Activated B cell treated with CpG ODN at 0.5 μM for 24 hours (primary cell): ENCODE data around the gene LENEP. TPM values are rescaled to one million over a fixed set of nuclear protein-coding genes. Genes with fewer than 3 reads are reported as not detected.

ENCODE experiments used
- ATAC-seq: fragments of 200-7000 bp; cut with Tn5 transposase; one replicate; pipeline ENCODE4 v1.10.0; 2021; ENCODE audit warnings: low read depth, mild to moderate bottlenecking, moderate library complexity
- CTCF ChIA-PET: fragments of 350-600 bp; sonication (Branson Sonifier 250); formaldehyde crosslinking; loops from one replicate; lab custom pipeline; 2021; ENCODE audit warnings: antibody characterized with exemption; lab: Charles Lee
- POLR2A ChIA-PET: fragments of 350-600 bp; sonication (Branson Sonifier 250); formaldehyde crosslinking; loops from one replicate; lab custom pipeline; 2021; ENCODE audit warnings: antibody characterized with exemption; lab: Charles Lee
- DNase-seq: peaks from one replicate; pipeline ENCODE4 v3.0.0; 2022
- H3K27ac Mint-ChIP-seq: one replicate; pipeline ENCODE4 v1.8.0; 2020; ENCODE audit warnings: mixed read lengths
- H3K27me3 Mint-ChIP-seq: one replicate; pipeline ENCODE4 v1.8.0; 2021; ENCODE audit warnings: mixed read lengths
- H3K36me3 Mint-ChIP-seq: one replicate; pipeline ENCODE4 v1.8.0; 2021; ENCODE audit warnings: low read depth, mixed read lengths
- H3K4me1 Mint-ChIP-seq: one replicate; pipeline ENCODE4 v1.8.0; 2021; ENCODE audit warnings: mixed read lengths
- H3K4me3 Mint-ChIP-seq: one replicate; pipeline ENCODE4 v1.8.0; 2020; ENCODE audit warnings: mild to moderate bottlenecking, mixed read lengths
- H3K9me3 Mint-ChIP-seq: one replicate; pipeline ENCODE4 v1.8.0; 2020; ENCODE audit warnings: mixed read lengths
- intact Hi-C: fragments of 100-400 bp; cut with micrococcal nuclease; formaldehyde crosslinking; loops from one replicate; pipeline ENCODE4 v1.15.1; 2024
- total RNA-seq: library from RNA; stranded (reverse); gene quantifications from 2 replicates; pipeline ENCODE4 v1.2.3, GENCODE V29; 2022
- TF ChIP-seq, protein P1 (sequence below): fragments of 200-600 bp; IDR thresholded peaks from one replicate; pipeline ENCODE4 v1.8.0; 2022; ENCODE audit warnings: antibody characterized with exemption, mild to moderate bottlenecking

The LENEP gene
- total RNA-seq, 1 donor from 2014 or later, result 1.8 TPM

DNA sequence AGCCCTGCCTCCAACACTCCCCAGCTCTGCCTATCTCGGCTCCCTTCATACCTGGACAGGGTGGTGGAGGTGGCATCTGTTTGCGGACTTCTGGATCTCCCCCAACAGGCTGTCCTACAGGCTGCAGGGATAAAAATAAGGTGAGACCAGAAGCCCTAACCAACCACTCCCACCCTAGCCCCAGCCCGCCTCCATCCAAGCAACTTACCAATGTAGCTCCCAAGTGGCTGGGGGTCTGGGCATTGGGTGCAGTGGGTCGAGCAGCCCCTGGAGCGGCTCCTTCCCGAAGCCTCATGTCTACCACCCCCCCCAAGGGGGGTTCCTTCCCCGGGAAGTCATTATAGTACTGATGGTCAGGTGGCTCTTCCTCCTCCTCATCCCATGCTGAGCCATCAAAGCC is 27.3 kb upstream of the LENEP start:
- ChIA-PET CTCF (interaction anchor here (1.7 kb wide), 1 partner anchor 52 kb away, joined by 6 read pairs; no protein-coding TSS in a partner anchor), POLR2A (interaction anchor here (1.0 to 2.6 kb wide), 3 partner anchors 8 to 10 kb away, joined by 3 to 14 read pairs (median 6); partner anchors contain the start of genes CKS1B and PBXIP1)
- ATAC-seq (no peak), DNase-seq (no peak)
- H3K27ac Mint-ChIP-seq, result no peak overlapping the region
- H3K36me3 Mint-ChIP-seq, result peaks cover 72% of the 10 kb centered on the region
- intact Hi-C loops, result no loop called here
- H3K27me3 Mint-ChIP-seq, result no peaks in the 10 kb centered on the region
- no peak overlapping the region for H3K4me3 Mint-ChIP-seq
- TF ChIP-seq, protein P1, sequence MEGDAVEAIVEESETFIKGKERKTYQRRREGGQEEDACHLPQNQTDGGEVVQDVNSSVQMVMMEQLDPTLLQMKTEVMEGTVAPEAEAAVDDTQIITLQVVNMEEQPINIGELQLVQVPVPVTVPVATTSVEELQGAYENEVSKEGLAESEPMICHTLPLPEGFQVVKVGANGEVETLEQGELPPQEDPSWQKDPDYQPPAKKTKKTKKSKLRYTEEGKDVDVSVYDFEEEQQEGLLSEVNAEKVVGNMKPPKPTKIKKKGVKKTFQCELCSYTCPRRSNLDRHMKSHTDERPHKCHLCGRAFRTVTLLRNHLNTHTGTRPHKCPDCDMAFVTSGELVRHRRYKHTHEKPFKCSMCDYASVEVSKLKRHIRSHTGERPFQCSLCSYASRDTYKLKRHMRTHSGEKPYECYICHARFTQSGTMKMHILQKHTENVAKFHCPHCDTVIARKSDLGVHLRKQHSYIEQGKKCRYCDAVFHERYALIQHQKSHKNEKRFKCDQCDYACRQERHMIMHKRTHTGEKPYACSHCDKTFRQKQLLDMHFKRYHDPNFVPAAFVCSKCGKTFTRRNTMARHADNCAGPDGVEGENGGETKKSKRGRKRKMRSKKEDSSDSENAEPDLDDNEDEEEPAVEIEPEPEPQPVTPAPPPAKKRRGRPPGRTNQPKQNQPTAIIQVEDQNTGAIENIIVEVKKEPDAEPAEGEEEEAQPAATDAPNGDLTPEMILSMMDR, result no peak
- H3K4me1 Mint-ChIP-seq, result peaks cover 30% of the 10 kb centered on the region
- H3K9me3 Mint-ChIP-seq, result no peaks in the 10 kb centered on the region

DNA sequence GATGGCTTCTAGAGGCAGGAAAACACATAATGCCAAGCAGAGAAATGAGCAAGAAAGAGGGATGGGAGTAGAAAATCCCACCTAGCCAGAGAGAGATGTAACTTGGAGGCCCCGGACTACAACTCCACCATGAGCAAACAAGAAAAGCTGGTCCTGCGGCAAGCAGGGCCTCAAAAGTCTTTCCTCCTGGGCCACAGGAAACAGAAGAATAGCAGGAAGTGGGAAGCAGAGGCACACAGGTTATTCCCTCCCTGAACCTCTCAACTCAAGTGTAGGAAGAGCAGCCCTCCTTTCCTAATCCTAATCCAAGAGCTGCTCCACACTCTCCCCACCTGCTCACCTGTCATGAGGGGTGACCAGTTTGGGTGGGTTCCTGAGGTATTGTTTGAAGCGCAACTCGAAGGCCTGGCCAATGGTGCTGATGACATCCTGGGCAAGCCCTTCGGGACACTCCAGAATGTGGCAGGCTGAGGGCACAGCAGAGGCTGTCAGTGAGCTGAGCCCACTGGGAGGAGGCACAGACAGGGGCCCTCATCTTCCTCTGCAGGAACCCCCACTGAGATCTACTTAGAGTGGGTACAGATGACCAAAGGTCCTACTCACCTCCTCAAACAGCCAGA is 25.9 kb upstream of the LENEP start:
- H3K27ac Mint-ChIP-seq, result no peak overlapping the region
- peaks cover 37% of the 10 kb centered on the region for H3K4me1 Mint-ChIP-seq
- no peaks in the 10 kb centered on the region for H3K27me3 Mint-ChIP-seq
- H3K4me3 Mint-ChIP-seq, result no peak overlapping the region
- ChIA-PET CTCF (interaction anchor here (1.1 kb wide), 1 partner anchor 50 kb away, joined by 3 read pairs; no protein-coding TSS in a partner anchor), POLR2A (no interaction called here)
- DNase-seq (no peak), ATAC-seq (no peak)
- H3K36me3 Mint-ChIP-seq, result peaks cover 75% of the 10 kb centered on the region
- TF ChIP-seq, protein P1, result no peak
- intact Hi-C loops, result no loop called here
- no peaks in the 10 kb centered on the region for H3K9me3 Mint-ChIP-seq

DNA sequence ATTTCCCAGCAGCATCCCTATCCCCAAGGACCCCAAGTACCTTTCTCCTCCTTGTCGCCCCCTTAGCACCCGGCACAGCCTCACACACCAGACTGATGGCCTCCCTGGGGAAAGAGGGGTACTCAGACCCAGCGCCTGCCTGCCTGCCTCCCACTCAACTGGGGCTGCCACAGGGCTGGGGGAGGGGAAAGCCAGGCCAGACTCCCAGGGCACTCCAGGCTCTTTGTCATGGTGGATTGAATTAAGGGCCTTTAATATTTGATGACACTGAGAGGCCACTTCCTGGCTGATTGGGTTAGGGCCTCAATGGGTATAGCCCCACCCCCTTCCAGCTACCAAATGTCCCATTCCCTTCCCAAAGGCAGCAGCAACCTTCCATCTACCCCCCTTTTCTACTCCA is 24.7 kb upstream of the LENEP start:
- ChIA-PET POLR2A (no interaction called here), CTCF (no interaction called here)
- H3K4me3 Mint-ChIP-seq, result no peak overlapping the region
- TF ChIP-seq, protein P1, result no peak
- no peaks in the 10 kb centered on the region for H3K9me3 Mint-ChIP-seq
- peaks cover 32% of the 10 kb centered on the region for H3K4me1 Mint-ChIP-seq
- ATAC-seq (no peak), DNase-seq (no peak)
- intact Hi-C loops, result no loop called here
- H3K36me3 Mint-ChIP-seq, result peaks cover 68% of the 10 kb centered on the region
- no peaks in the 10 kb centered on the region for H3K27me3 Mint-ChIP-seq
- H3K27ac Mint-ChIP-seq, result no peak overlapping the region

DNA sequence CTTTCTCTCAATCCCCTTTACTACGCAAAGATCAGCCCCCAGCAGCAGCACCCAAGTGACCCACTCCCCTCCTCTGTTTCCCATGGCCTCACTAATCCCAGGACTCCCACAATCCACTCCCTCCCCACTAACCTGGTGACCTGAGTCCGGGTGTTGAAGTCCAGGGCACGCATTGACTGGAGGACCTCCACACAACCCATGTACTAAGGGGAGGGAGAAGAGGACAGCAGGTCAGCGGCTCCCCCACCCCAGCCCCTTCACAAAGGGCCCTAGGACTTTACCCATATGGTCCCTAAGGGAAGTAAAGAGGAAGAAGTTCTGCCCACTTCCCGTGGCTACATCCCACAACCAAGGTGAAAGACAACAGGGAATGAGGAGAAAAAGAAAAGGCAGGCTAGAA is 24.1 kb upstream of the LENEP start:
- Mint-ChIP-seq H3K4me1 (peaks cover 29% of the 10 kb centered on the region), H3K4me3 (no peak overlapping the region), H3K9me3 (no peaks in the 10 kb centered on the region), H3K36me3 (peaks cover 63% of the 10 kb centered on the region), H3K27ac (peak overlapping the region; percentile 62), H3K27me3 (no peaks in the 10 kb centered on the region)
- ChIA-PET CTCF (no interaction called here), POLR2A (interaction anchor here (6.9 kb wide), 1 partner anchor 9 kb away, joined by 53 read pairs; the partner anchor contains the start of gene PYGO2)
- DNase-seq, result no peak
- intact Hi-C loops, result no loop called here
- no peak for ATAC-seq
- TF ChIP-seq, protein P1, result no peak

DNA sequence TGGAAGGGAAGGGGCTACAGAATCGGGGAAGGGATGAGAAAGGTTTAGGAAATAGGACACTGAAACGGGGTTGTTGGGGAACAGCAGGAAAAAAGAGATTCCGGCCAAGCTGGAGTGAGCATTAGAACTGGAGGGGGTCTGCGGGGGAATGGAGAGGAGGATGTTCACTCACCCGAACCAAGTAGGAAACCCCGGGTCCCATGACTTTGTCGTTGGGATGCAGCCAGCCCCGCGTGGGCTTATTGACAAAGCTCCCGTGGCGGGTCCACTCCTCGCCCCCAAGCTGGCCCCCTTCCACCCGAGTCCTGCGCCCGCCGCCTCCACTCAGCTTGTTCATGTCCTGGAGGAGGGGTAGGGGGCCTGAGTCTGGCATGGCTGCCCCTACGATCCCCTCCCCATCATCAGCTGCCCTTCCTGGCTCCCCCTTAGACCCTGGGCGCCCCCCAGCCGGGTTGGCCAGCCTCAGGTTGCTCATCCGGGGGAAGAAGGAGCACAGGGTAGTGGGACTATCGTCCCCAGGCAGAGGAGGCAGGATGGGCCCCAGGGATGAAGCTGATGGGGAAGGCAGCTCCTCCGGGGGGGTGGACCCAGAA is 23.4 kb upstream of the LENEP start:
- Mint-ChIP-seq H3K9me3 (no peaks in the 10 kb centered on the region), H3K27me3 (no peaks in the 10 kb centered on the region), H3K4me1 (peaks cover 29% of the 10 kb centered on the region), H3K36me3 (peaks cover 57% of the 10 kb centered on the region), H3K4me3 (no peak overlapping the region), H3K27ac (peak overlapping the region; percentile 62)
- intact Hi-C loops, result loop anchor here (10.0 kb wide), 1 partner anchor 205 kb away; the partner anchor contains the start of genes KRTCAP2 and TRIM46
- POLR2A ChIA-PET, result interaction anchor here (0.6 to 6.9 kb wide), 4 partner anchors 9 to 322 kb away, joined by 4 to 53 read pairs (median 6); partner anchors contain the start of genes FLAD1 and PYGO2
- ATAC-seq (no peak), DNase-seq (no peak)
- TF ChIP-seq, protein P1, result no peak
- CTCF ChIA-PET, result interaction anchor here (2.8 kb wide), 1 partner anchor 47 kb away, joined by 11 read pairs; no protein-coding TSS in a partner anchor
